Dedifferentiated amniotic fluid mesenchymal stem cell (primary cell): ENCODE results near the gene MMP11.

Experiments used
- DNase-seq: peaks from one replicate; pipeline ENCODE4 v3.0.0-alpha.2; 2016; ENCODE audit errors: extremely low spot score

Gene MMP11

DNA sequence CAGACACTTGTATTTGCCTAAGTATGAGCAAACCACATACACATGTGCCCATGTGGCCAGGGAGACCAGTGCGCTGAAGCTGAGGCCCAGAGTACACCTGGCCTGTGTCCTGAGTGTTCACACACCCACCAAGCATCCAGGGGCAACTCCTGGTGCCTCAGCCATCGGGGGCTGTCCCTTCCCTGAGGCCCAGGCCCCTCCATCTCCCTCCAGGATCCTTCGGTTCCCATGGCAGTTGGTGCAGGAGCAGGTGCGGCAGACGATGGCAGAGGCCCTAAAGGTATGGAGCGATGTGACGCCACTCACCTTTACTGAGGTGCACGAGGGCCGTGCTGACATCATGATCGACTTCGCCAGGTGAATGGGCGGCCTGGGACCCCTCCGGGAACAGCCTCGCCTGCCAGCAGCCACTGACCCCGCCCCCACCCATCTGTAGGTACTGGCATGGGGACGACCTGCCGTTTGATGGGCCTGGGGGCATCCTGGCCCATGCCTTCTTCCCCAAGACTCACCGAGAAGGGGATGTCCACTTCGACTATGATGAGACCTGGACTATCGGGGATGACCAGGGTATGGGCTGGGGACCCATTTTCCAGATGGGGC is 7.6 kb downstream of the MMP11 start:
- DNase-seq = no peak

- DNase-seq = no peak
These were observed 8.4 kb downstream of the MMP11 start for GRCh38 chr22:23781065-23781464.

GRCh38 chr22:23781511-23782183 is 9.0 kb downstream of the MMP11 start:
- peak; percentile 69 for DNase-seq

GRCh38 chr22:23782252-23782651 is 9.6 kb downstream of the MMP11 start:
- no peak for DNase-seq

DNA sequence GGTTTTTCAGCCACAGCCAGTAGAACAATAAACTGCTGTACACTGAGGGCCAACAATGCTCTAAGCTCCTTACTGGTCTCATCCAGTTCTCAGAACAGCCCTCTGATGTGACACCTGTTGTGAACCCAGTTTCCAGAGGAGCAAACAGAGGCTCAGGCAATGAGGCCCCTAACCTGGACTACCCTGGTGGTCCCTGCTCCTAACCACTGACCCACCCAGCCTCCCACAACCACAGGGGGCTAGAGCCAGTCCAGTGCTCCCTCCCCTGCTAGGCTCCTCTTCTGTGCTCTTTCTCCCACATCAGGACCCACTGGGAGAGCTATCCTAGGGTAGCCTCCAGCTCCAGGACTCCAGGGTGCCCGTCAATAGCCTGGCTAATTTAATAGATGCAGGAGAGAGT is 10.1 kb downstream of the MMP11 start:
- no peak for DNase-seq

GRCh38 chr22:23783265-23784150 is 10.9 kb downstream of the MMP11 start:
- no peak for DNase-seq

- peak; percentile 39 for DNase-seq
These were observed 11.6 kb downstream of the MMP11 start for GRCh38 chr22:23784215-23784732.

DNA sequence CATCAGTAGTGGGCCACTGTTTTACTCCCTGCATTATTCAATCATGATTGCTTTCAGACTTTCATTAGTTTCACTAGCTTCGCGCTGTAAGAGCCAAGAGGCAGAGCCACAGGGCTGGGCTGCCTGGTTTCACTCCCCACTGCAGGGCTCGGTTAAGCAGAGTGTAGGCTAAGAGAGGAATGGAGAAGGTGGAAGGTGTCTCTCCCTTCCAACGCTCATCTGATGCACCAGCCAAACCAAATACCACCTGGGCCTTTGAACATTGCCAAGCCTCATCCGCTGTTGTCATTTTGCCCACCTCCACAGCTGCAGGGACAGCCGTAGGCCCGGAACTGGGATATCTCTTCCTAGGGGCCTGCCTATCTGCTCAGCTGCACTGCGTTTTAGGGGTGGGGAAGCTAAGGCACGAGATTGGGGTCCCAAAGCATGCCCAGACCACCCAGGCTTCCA is 13.6 kb downstream of the MMP11 start:
- DNase-seq = no peak

DNA sequence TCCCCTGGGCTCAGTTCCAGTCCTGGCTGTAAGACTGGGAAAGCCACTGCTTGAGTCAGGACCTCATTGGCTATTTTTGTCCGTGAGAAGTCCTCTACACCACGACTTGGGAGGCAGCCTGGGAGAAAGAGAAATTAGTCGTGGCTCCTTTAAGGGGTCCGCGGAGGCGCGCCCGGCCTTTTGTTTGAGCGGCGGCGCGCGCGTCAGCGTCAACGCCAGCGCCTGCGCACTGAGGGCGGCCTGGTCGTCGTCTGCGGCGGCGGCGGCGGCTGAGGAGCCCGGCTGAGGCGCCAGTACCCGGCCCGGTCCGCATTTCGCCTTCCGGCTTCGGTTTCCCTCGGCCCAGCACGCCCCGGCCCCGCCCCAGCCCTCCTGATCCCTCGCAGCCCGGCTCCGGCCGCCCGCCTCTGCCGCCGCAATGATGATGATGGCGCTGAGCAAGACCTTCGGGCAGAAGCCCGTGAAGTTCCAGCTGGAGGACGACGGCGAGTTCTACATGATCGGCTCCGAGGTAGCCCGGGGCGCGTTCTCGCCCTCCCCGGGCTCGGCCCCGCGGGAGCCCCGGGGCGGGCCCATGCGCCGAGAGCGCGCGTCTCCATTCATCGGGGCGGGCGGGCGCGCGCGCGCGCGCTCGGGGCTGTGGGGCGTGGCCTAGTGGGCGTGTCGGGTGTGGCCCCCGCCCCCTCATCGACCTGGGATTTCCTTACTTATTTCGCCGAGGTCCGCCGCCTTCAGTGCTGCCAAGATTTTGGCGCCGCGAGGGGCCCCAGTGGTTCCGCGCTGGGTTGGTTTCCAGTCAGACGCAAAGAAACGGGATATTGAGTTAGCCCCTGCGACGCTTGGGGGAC is 14.3 kb downstream of the MMP11 start, which contains the start of gene SMARCB1:
Gene SMARCB1, plus strand, starts transcription at position 215 of the 848 bp plus-strand sequence. Its CDS starts 204 bp downstream, at position 419.
- peak; percentile 85 for DNase-seq

DNA sequence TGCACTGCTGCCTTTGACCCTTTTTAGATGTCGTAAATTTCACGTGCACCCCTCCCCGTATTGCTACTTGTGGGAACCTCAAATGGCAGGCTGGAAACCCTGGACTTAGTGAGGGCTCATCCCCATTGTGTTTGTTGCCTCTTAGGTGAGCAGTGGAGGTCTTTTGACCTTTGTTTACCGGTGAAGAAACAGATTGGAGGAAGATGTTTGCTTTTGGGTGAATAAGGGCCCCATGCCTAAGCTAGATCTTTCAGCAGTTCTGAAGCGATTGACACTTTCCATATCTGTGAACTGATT is 14.9 kb downstream of the MMP11 start:
- DNase-seq = no peak

- DNase-seq = no peak
These were observed 15.3 kb downstream of the MMP11 start for GRCh38 chr22:23787910-23788309.

GRCh38 chr22:23789121-23789520 is 16.5 kb downstream of the MMP11 start:
- DNase-seq = no peak

GRCh38 chr22:23789638-23790037 is 17.0 kb downstream of the MMP11 start:
- DNase-seq = no peak

- DNase-seq = no peak
These were observed 18.4 kb downstream of the MMP11 start for GRCh38 chr22:23790819-23791737.

DNA sequence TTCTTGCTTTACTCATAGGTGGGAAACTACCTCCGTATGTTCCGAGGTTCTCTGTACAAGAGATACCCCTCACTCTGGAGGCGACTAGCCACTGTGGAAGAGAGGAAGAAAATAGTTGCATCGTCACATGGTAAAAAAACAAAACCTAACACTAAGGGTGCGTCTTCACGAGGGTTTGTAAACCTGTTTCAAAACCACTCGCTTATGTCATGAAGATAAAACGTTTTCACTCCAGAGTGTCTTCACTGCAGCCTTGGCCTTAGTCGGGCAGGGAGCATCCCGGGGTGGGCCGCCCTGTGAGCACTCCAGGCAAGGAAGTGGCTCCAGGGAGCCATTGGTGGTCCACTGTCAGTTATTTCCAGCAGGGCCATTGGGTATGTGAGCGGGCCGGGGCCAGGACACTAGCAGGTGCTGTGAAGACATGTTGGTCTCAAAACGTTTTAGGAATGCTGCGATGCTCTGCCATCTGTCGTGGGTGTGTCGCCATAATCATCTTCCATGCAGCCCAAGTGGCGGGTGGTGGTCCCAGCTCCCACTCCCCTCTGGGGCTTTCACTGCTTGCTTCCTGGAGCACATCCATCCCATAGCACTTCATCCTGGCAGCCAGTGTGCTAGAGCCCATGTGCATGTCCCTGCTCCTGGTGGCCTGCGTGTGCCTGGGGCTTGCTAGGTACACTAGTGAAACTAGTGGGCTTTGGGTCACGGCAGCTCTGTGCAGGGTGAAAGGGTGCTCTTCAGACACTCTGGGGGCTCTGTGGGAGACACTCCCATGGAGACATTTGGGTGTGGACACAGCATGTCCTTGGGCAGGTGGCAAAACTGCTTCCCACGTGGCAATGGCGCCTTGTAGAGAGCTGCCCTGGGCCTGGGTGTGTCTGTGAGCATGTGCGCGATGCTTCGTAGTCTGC is 19.3 kb downstream of the MMP11 start:
- DNase-seq = no peak

DNA sequence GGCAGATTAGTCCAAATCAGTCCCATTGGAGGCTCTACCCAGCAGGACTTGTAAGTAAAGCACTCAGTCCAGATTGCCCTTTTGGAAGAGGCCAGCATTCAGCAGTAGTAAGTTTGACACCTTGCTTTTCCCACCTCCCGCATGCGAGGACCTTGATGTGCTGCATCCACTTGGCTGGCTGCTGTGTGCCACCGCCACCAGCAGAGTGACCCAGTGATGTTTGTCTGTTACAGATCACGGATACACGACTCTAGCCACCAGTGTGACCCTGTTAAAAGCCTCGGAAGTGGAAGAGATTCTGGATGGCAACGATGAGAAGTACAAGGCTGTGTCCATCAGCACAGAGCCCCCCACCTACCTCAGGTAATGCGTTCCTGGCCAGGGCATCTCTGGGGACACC is 20.7 kb downstream of the MMP11 start:
- no peak for DNase-seq

GRCh38 chr22:23796461-23796860 is 23.8 kb downstream of the MMP11 start:
- DNase-seq = no peak

GRCh38 chr22:23800297-23801237 is 27.9 kb downstream of the MMP11 start:
- DNase-seq = no peak
